ENCODE results near the gene HILPDA. TPM values are rescaled to one million over a fixed set of nuclear protein-coding genes. Genes with fewer than 3 reads are reported as not detected.

The HILPDA gene
- total RNA-seq, 1 donor from 2014 or later = 46.4 TPM

DNA sequence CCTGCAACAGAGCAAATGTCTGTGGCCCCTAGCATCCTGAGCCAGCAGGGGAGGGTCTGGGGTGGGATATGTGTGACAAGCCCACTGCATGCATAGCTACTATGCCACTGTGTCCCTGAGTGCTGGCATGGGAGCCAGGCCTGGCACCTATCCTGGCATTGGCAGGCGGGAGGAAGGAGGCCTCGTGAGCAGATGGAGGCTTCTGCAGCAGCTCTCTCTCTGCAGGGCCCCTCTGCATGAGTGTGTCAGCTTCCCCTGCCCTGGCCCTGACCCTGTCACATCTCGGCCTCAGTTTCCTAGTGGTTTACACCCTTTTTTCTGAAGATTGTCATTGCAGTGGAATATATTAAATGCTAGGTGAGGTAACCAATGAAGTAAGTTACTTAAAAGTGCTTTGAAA lies 32.8 kb upstream of the HILPDA start:
- intact Hi-C loops (cut with DNase I) = no loop called here
- no peak for TF ChIP-seq POLR2A (IDR thresholded peaks at IDR 0.05)
- TF ChIP-seq, protein P1, sequence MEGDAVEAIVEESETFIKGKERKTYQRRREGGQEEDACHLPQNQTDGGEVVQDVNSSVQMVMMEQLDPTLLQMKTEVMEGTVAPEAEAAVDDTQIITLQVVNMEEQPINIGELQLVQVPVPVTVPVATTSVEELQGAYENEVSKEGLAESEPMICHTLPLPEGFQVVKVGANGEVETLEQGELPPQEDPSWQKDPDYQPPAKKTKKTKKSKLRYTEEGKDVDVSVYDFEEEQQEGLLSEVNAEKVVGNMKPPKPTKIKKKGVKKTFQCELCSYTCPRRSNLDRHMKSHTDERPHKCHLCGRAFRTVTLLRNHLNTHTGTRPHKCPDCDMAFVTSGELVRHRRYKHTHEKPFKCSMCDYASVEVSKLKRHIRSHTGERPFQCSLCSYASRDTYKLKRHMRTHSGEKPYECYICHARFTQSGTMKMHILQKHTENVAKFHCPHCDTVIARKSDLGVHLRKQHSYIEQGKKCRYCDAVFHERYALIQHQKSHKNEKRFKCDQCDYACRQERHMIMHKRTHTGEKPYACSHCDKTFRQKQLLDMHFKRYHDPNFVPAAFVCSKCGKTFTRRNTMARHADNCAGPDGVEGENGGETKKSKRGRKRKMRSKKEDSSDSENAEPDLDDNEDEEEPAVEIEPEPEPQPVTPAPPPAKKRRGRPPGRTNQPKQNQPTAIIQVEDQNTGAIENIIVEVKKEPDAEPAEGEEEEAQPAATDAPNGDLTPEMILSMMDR (IDR thresholded peaks at IDR 0.05) = no peak
- TF ChIP-seq POLR2AphosphoS5 (IDR thresholded peaks at IDR 0.05; ENCODE audit: insufficient read depth in 1 of 2, low read depth in 1 of 2) = no peak
- Histone ChIP-seq H3K36me3 (no peaks in the 10 kb centered on the region), H3K27me3 (no peaks in the 10 kb centered on the region), H3K27ac (no peak overlapping the region), H3K4me3 (no peak overlapping the region), H3K4me1 (no peaks in the 10 kb centered on the region), H3K9me3 (no peaks in the 10 kb centered on the region)
- DNase-seq (ENCODE audit: extremely low spot score in 2 of 2) = no peak

DNA sequence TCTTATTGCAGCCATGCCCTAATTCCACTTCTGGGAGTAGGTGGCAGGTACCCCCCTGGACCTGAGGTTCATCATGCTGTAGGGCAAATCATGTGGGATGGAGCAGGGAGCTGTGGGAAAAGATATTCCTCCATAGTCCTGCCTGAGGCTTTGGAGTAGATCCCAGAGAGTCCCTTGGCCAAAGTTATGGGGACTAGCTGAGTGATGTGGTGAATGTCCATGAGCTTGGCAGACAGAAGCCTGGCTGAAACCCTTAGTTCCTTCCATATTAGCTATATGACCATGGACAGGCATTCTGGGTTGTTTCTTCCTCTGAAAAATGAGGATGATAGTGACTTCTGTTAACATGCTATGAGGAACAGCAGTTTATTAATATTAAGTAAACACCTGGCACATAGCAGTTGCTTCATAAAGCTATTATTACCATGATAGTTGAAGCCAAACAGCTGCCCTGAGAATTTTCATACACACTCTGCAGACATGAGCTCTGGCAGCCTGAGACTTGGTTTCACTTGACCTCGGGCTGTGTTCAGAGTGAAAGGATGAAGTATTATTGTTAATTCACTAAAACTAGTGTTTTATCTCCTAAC lies 30.9 kb upstream of the HILPDA start:
- no peaks in the 10 kb centered on the region for H3K9me3 ChIP-seq
- H3K4me1 ChIP-seq = no peaks in the 10 kb centered on the region
- H3K4me3 ChIP-seq = no peak overlapping the region
- intact Hi-C loops (cut with DNase I) = no loop called here
- no peaks in the 10 kb centered on the region for H3K36me3 ChIP-seq
- H3K27me3 ChIP-seq = no peaks in the 10 kb centered on the region
- no peak for TF ChIP-seq POLR2A (IDR thresholded peaks at IDR 0.05)
- no peak for TF ChIP-seq POLR2AphosphoS5 (IDR thresholded peaks at IDR 0.05; ENCODE audit: insufficient read depth in 1 of 2, low read depth in 1 of 2)
- TF ChIP-seq, protein P1 (IDR thresholded peaks at IDR 0.05) = no peak
- no peak for DNase-seq (ENCODE audit: extremely low spot score in 2 of 2)
- H3K27ac ChIP-seq = no peak overlapping the region

DNA sequence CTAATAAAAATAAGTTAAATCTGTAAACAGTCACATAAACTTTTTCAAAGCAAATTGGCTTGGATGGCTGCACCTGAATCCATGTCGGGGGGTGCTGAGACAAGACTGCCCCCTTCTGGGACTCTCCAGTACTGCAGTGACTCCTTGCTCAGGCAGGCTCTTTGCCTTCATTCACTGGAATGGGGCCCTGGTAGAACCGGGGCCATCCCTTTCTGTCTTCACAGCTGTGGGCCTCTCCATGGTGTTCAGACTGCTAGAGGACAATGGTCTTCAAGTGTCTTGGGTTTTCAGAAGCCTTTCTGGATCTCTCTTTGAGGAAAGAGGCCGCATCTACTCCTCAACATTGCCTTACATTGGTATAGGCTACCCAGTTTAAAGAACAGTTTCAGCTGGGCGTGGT lies 29.8 kb upstream of the HILPDA start:
- DNase-seq (ENCODE audit: extremely low spot score in 2 of 2) = no peak
- TF ChIP-seq, protein P1 (IDR thresholded peaks at IDR 0.05) = peak; percentile 56 to 76 (median 74)
- TF ChIP-seq POLR2AphosphoS5 (IDR thresholded peaks at IDR 0.05; ENCODE audit: insufficient read depth in 1 of 2, low read depth in 1 of 2) = no peak
- no peaks in the 10 kb centered on the region for H3K27me3 ChIP-seq
- no peak overlapping the region for H3K27ac ChIP-seq
- no peak overlapping the region for H3K4me3 ChIP-seq
- no peaks in the 10 kb centered on the region for H3K9me3 ChIP-seq
- H3K36me3 ChIP-seq = no peaks in the 10 kb centered on the region
- intact Hi-C loops (cut with DNase I) = no loop called here
- H3K4me1 ChIP-seq = no peaks in the 10 kb centered on the region

- H3K4me3 ChIP-seq = no peak overlapping the region
- intact Hi-C loops (cut with DNase I) = no loop called here
- TF ChIP-seq POLR2AphosphoS5 (IDR thresholded peaks at IDR 0.05; ENCODE audit: insufficient read depth in 1 of 2, low read depth in 1 of 2) = no peak
- TF ChIP-seq, protein P1 (IDR thresholded peaks at IDR 0.05) = peak; percentile 73 to 92 (median 91)
Observed at GRCh38 chr7:128427289-128427891, 28.3 kb upstream of the HILPDA start.

DNA sequence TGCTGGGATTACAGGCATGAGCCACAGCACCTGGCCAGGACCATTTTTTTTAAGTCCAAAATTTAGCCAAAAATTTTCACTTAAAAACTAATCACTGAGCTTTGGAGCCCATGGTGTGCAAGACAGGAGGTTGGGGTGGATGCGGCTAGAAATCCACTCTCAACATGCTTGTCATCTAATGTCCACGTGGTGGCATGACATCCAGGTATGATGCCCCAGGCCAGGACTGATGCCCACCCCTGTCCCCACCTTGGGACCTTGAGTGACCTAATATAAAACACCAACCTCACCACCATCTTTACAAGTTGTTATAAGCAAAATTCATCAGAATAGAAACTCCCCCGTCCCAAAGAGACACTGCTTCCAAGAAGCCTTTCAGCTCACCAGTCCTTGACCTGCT lies 25.5 kb upstream of the HILPDA start:
- H3K4me1 ChIP-seq = no peaks in the 10 kb centered on the region
- no peak overlapping the region for H3K4me3 ChIP-seq
- TF ChIP-seq POLR2A (IDR thresholded peaks at IDR 0.05) = no peak
- no peak for TF ChIP-seq POLR2AphosphoS5 (IDR thresholded peaks at IDR 0.05; ENCODE audit: insufficient read depth in 1 of 2, low read depth in 1 of 2)
- TF ChIP-seq, protein P1 (IDR thresholded peaks at IDR 0.05) = no peak
- DNase-seq (ENCODE audit: extremely low spot score in 2 of 2) = no peak
- H3K36me3 ChIP-seq = no peaks in the 10 kb centered on the region
- H3K27ac ChIP-seq = no peak overlapping the region
- intact Hi-C loops (cut with DNase I) = no loop called here
- no peaks in the 10 kb centered on the region for H3K27me3 ChIP-seq
- no peaks in the 10 kb centered on the region for H3K9me3 ChIP-seq

More at GRCh38 chr7:128427289-128427891, 28.3 kb upstream of the HILPDA start:
- Histone ChIP-seq H3K4me1 (no peaks in the 10 kb centered on the region), H3K9me3 (no peaks in the 10 kb centered on the region), H3K27ac (no peak overlapping the region), H3K27me3 (no peaks in the 10 kb centered on the region), H3K36me3 (no peaks in the 10 kb centered on the region)
- no peak for DNase-seq (ENCODE audit: extremely low spot score in 2 of 2)
